Measurements from ENCODE around the gene NGEF.
"Not testable (repeated sequence)": the region's sequence is repeated elsewhere in the genome, so short reads cannot be mapped to it uniquely, and the experiment has no call there.

NGEF gene

DNA sequence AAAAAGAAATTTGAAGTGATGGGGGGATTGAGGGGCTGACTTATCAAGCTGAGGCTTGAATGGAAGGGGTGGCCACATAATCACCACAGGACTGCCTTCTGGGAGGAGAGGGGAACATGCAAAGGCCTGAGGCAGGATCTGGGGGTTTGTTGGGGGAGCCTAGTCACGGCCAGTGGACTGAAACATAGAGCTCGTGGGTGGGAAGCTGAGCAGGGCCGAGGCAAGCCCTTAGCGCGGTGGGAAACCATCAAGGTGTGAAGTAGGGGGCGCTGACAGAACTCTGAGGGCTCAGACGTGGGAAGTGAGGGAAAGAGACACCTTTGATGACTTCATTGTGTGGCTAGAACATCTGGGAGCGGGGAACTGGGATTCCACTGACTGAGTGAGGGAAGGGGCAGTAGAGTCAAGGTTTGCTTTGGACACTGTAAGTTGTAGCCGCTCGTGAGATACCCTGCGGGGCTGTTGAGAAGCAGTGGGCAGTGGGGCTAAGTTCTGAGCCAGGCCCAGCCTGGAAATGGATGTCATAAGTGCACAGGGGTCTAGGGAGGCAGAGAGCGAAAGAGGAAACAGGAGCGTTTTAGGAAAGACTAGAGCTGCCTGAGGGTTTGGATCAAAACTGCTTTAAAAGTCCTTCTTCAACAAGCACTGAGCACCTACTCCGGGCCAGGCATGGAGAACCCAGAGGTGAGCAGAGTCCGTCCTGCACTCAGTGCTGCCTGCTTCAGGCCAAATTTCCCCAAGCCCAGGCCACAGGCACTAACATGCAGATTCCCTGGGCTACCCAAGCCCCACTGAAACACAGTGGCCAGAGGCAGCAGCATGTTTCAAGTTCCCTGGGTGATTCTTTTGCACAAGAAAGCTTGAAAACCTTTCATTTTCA, 143.7 kb downstream of the NGEF start:
- Mint-ChIP-seq H3K27me3 (peaks cover 3% of the 10 kb centered on the region), H3K4me1 (no peaks in the 10 kb centered on the region), H3K36me3 (no peaks in the 10 kb centered on the region), H3K9me3 (no peaks in the 10 kb centered on the region), H3K27ac (no peak overlapping the region), H3K4me3 (no peak overlapping the region)

- Mint-ChIP-seq H3K27me3 (no peaks in the 10 kb centered on the region), H3K4me1 (no peaks in the 10 kb centered on the region), H3K4me3 (no peak overlapping the region), H3K9me3 (no peaks in the 10 kb centered on the region), H3K36me3 (no peaks in the 10 kb centered on the region), H3K27ac (no peak overlapping the region)
Observed at GRCh38 chr2:232866104-232866503, 147.0 kb downstream of the NGEF start.

GRCh38 chr2:232865165-232865564, 147.9 kb downstream of the NGEF start:
- no peaks in the 10 kb centered on the region for H3K36me3 Mint-ChIP-seq
- no peaks in the 10 kb centered on the region for H3K9me3 Mint-ChIP-seq
- H3K27me3 Mint-ChIP-seq = no peaks in the 10 kb centered on the region
- no peaks in the 10 kb centered on the region for H3K4me1 Mint-ChIP-seq
- no peak overlapping the region for H3K27ac Mint-ChIP-seq
- no peak overlapping the region for H3K4me3 Mint-ChIP-seq

DNA sequence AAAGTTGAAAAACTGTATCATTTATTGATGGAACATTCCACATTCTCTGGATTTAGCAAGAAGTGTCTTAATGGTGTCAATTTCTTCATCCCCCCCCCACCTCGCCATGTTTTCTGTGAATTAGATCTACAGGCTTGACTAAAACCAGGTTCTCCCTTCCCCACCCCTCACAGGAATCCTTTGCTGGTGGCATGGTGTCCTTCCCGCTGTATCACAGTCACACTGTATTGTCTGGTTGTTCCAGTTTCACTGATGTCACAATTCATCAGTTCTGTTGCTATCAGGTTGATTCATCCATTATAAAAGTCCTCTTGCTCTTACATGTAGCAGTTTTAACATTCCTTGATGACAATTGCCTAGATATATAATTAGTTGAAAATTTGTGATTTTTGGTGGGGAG, 149.1 kb downstream of the NGEF start:
- Mint-ChIP-seq H3K36me3 (peaks cover 2% of the 10 kb centered on the region), H3K9me3 (no peaks in the 10 kb centered on the region), H3K4me3 (no peak overlapping the region), H3K4me1 (no peaks in the 10 kb centered on the region), H3K27me3 (no peaks in the 10 kb centered on the region), H3K27ac (no peak overlapping the region)

DNA sequence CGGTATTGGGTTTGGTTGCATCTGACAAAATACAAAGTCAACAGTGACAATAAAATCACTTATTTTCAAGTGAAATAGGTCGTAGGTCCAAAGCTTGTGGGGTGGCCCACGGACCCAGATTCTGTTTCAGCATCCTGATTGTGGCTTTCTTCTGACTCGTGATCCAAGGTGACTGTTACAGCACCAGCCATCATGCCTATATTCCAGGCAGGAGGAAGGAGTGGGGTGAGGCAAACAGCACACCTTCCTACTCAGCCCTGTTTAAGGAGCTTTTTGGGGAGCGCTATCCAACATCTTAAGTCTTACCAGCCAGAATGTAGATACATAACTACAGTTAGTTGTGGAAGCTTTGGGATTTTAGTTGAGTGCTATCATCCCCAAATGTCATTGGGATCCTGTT, 151.7 kb downstream of the NGEF start:
- H3K27ac Mint-ChIP-seq = no peak overlapping the region
- no peaks in the 10 kb centered on the region for H3K9me3 Mint-ChIP-seq
- H3K27me3 Mint-ChIP-seq = no peaks in the 10 kb centered on the region
- no peaks in the 10 kb centered on the region for H3K4me1 Mint-ChIP-seq
- H3K4me3 Mint-ChIP-seq = no peak overlapping the region
- peaks cover 2% of the 10 kb centered on the region for H3K36me3 Mint-ChIP-seq

GRCh38 chr2:232860593-232861241, 152.3 kb downstream of the NGEF start:
- H3K4me3 Mint-ChIP-seq = no peak overlapping the region
- H3K27ac Mint-ChIP-seq = no peak overlapping the region
- H3K9me3 Mint-ChIP-seq = no peaks in the 10 kb centered on the region
- peaks cover 2% of the 10 kb centered on the region for H3K36me3 Mint-ChIP-seq
- H3K27me3 Mint-ChIP-seq = no peaks in the 10 kb centered on the region
- no peaks in the 10 kb centered on the region for H3K4me1 Mint-ChIP-seq

DNA sequence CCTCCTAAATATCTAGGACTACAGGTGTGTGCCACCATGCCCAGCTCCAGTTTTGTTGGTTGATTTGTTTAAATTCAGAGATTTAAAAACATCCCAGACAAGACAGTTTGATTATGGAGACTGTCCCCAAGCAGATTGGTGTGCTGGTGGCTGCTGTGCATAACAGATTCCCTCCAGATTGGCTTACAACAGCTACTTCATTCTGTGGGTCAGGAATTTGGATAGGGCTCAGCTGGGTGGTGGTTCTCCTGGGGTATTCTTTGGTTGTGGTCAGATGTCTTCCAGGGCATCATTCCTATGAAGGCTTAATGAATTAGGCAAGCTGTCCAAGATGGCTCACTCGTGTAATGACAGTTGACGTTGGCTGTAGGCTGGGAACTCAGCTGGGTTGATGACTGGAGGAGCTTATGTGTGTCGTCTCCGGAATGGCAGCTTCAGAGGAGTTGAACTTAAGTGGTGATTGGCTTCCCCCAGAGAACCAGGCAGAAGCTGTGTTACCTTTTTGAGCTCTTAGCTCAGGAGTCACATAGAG, 153.6 kb downstream of the NGEF start:
- Mint-ChIP-seq H3K27ac (no peak overlapping the region), H3K36me3 (peaks cover 2% of the 10 kb centered on the region), H3K4me1 (no peaks in the 10 kb centered on the region), H3K27me3 (no peaks in the 10 kb centered on the region), H3K4me3 (no peak overlapping the region), H3K9me3 (no peaks in the 10 kb centered on the region)

GRCh38 chr2:232857158-232857563, 155.9 kb downstream of the NGEF start:
- Mint-ChIP-seq H3K4me1 (peaks cover 3% of the 10 kb centered on the region), H3K36me3 (peaks cover 2% of the 10 kb centered on the region), H3K27ac (no peak overlapping the region), H3K27me3 (no peaks in the 10 kb centered on the region), H3K4me3 (no peak overlapping the region), H3K9me3 (no peaks in the 10 kb centered on the region)

GRCh38 chr2:232854082-232854481, 159.0 kb downstream of the NGEF start:
- Mint-ChIP-seq H3K27ac (no peak overlapping the region), H3K4me1 (peaks cover 3% of the 10 kb centered on the region), H3K27me3 (no peaks in the 10 kb centered on the region), H3K36me3 (peaks cover 6% of the 10 kb centered on the region), H3K4me3 (no peak overlapping the region), H3K9me3 (no peaks in the 10 kb centered on the region)

- no peaks in the 10 kb centered on the region for H3K9me3 Mint-ChIP-seq
- H3K27me3 Mint-ChIP-seq = no peaks in the 10 kb centered on the region
- no peak overlapping the region for H3K4me3 Mint-ChIP-seq
- peaks cover 3% of the 10 kb centered on the region for H3K4me1 Mint-ChIP-seq
- H3K36me3 Mint-ChIP-seq = peaks cover 5% of the 10 kb centered on the region
- no peak overlapping the region for H3K27ac Mint-ChIP-seq
Observed at GRCh38 chr2:232852676-232853075, 160.4 kb downstream of the NGEF start.

DNA sequence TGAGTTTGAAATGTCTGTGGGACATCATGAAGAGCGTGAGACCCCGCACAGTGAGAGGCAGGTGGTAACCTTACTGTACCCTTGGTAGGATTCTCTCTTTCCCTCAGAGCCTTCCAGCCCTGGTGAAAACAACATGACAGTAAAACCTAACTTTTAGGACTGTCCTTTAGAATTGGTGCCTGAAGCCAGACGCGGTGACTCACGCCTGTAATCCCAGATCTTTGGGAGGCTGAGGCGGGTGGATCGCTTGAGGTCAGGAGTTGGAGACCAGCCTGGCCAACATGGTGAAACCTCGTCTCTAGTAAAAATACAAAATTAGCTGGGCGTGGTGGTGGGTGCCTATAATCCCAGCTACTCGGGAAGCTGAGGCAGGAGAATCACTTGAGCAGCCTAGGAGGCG, 161.0 kb downstream of the NGEF start:
- not testable (repeated sequence) for H3K36me3 Mint-ChIP-seq, H3K27me3 Mint-ChIP-seq, H3K9me3 Mint-ChIP-seq, H3K4me3 Mint-ChIP-seq, H3K4me1 Mint-ChIP-seq
- peak overlapping the region; percentile 30 for H3K27ac Mint-ChIP-seq

GRCh38 chr2:232850039-232850438, 163.0 kb downstream of the NGEF start:
- Mint-ChIP-seq H3K4me1 (peaks cover 3% of the 10 kb centered on the region), H3K4me3 (no peak overlapping the region), H3K9me3 (no peaks in the 10 kb centered on the region), H3K27ac (no peak overlapping the region), H3K27me3 (no peaks in the 10 kb centered on the region), H3K36me3 (peaks cover 9% of the 10 kb centered on the region)

GRCh38 chr2:232846055-232846454, 167.0 kb downstream of the NGEF start:
- no peaks in the 10 kb centered on the region for H3K4me1 Mint-ChIP-seq
- no peak overlapping the region for H3K4me3 Mint-ChIP-seq
- peaks cover 15% of the 10 kb centered on the region for H3K36me3 Mint-ChIP-seq
- H3K27ac Mint-ChIP-seq = no peak overlapping the region
- H3K27me3 Mint-ChIP-seq = no peaks in the 10 kb centered on the region
- no peaks in the 10 kb centered on the region for H3K9me3 Mint-ChIP-seq

GRCh38 chr2:232843834-232844233, 169.2 kb downstream of the NGEF start:
- Mint-ChIP-seq H3K9me3 (no peaks in the 10 kb centered on the region), H3K36me3 (peaks cover 16% of the 10 kb centered on the region), H3K4me1 (peaks cover 7% of the 10 kb centered on the region), H3K4me3 (no peak overlapping the region), H3K27me3 (no peaks in the 10 kb centered on the region), H3K27ac (no peak overlapping the region)

DNA sequence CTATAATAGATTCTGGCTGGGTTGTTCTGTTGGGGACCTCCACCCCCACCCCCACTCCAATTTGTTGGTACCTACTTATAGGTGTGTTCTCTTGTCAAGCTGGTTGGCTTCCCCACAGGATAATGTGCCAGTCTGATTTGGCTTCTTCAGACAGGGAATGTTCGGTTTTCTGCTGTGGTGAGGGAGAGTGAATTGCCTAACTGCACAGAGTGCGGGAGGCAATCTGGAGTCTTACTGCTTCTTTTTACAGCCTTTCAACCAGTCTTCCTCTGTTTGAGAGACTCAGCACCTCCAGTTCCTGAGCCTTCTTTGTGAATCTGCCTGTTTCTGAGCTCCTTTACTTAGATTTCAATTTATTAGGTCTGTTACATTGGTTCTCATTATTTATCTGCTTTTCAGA, 170.4 kb downstream of the NGEF start:
- Mint-ChIP-seq H3K36me3 (peaks cover 18% of the 10 kb centered on the region), H3K9me3 (no peaks in the 10 kb centered on the region), H3K27ac (no peak overlapping the region)

GRCh38 chr2:232839411-232840079, 173.5 kb downstream of the NGEF start:
- Mint-ChIP-seq H3K27me3 (no peaks in the 10 kb centered on the region), H3K27ac (peak overlapping the region; percentile 20), H3K36me3 (peaks cover 14% of the 10 kb centered on the region), H3K4me1 (peaks cover 28% of the 10 kb centered on the region), H3K9me3 (no peaks in the 10 kb centered on the region), H3K4me3 (no peak overlapping the region)

More for the DNA sequence above, 170.4 kb downstream of the NGEF start:
- Mint-ChIP-seq H3K4me1 (peaks cover 19% of the 10 kb centered on the region), H3K27me3 (no peaks in the 10 kb centered on the region), H3K4me3 (no peak overlapping the region)
